ENCODE results near the gene RNF10. TPM values are rescaled to one million over a fixed set of nuclear protein-coding genes. Genes with fewer than 3 reads are reported as not detected.

Gene RNF10
- total and polyA plus RNA-seq, 9 of the 15 experiments (the other 6 are each of a cell fraction or from before 2014, with no cell fraction given): 43.0 to 139 (median 80.1) TPM

DNA sequence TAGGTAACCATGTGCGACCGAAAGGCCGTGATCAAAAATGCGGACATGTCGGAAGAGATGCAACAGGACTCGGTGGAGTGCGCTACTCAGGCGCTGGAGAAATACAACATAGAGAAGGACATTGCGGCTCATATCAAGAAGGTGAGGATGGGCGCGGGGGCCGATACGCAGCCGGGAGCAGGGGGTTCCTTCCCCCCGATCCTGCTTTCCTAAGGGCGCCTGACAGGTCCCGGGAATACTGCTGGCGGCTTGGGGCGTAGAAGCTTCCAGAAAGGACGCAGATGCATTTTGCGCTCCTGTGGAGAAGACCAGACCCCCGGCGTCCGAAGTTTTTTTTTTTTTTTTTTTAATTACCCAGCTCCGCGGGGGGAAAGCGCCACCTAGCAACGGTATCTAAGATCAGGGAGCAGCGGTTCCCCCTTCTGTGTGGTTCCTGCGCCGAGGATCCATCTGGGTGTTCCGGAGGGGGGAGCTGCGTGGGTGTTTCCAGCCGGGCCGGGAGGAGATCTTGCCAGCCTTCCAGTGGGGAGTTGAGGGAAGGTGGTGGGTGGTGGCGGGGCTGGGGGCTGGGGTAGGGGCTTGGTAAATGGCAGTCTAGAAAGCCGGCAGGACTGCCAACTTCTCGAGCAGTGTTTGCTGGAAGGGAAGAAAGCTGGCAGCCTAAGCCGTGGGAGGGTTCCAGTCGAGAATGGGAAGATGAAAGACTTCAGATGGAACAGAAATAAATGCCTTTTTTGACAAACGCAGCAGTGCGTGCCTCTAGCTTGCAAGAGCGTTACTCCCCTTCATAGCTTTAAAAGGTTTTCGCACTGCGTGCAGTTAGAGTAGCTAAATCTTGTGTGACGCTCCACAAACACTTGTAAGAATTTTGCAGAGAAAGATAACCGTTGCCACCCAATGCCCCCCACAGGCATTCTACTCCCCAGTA, 37.5 kb upstream of the RNF10 start (continued):
- 0 out of 4 replicates have a peak, but pooled peaks of 1 of the 2 experiments have one; percentile 61 for TF ChIP-seq UBTF (IDR thresholded peaks at IDR 0.05; ENCODE audit: borderline replicate concordance in 1 of 2, low read depth in 2 of 2, low read length in 2 of 2)
- TF ChIP-seq SP1 (CRISPR knock-in tag; IDR thresholded peaks at IDR 0.05): no peak
- peak; percentile 86 for TF ChIP-seq RFX1 (IDR thresholded peaks at IDR 0.05)
- TF ChIP-seq EP300 (IDR thresholded peaks at IDR 0.05; ENCODE audit: low read length): peak; percentile 21; the same call in 1 of the 2 replicates
- no peak for TF ChIP-seq ZNF311 (CRISPR knock-in tag; IDR thresholded peaks at IDR 0.05)
- TF ChIP-seq ZNF12 (CRISPR knock-in tag; IDR thresholded peaks at IDR 0.05): no peak
- no peak for TF ChIP-seq XRCC5 (IDR thresholded peaks at IDR 0.05; ENCODE audit: low read depth, low read length)
- TF ChIP-seq, protein P1, sequence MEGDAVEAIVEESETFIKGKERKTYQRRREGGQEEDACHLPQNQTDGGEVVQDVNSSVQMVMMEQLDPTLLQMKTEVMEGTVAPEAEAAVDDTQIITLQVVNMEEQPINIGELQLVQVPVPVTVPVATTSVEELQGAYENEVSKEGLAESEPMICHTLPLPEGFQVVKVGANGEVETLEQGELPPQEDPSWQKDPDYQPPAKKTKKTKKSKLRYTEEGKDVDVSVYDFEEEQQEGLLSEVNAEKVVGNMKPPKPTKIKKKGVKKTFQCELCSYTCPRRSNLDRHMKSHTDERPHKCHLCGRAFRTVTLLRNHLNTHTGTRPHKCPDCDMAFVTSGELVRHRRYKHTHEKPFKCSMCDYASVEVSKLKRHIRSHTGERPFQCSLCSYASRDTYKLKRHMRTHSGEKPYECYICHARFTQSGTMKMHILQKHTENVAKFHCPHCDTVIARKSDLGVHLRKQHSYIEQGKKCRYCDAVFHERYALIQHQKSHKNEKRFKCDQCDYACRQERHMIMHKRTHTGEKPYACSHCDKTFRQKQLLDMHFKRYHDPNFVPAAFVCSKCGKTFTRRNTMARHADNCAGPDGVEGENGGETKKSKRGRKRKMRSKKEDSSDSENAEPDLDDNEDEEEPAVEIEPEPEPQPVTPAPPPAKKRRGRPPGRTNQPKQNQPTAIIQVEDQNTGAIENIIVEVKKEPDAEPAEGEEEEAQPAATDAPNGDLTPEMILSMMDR (IDR thresholded peaks at IDR 0.05 in 2 of 3, conservative IDR thresholded peaks at IDR 0.05 in 1 of 3; ENCODE audit: insufficient read depth in 2 of 3, low read depth in 1 of 3, low read length in 3 of 3): peak in 1 of 3 experiments; percentile 48; a peak in 2 of 6 replicates
- TF ChIP-seq, protein P2, sequence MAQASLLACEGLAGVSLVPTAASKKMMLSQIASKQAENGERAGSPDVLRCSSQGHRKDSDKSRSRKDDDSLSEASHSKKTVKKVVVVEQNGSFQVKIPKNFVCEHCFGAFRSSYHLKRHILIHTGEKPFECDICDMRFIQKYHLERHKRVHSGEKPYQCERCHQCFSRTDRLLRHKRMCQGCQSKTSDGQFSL (CRISPR knock-in tag; IDR thresholded peaks at IDR 0.05): no peak
- TF ChIP-seq, protein P2 (tag; IDR thresholded peaks at IDR 0.05): peak in 1 of 2 experiments; percentile 43; a peak in 1 of 4 replicates
- TF ChIP-seq MYNN (IDR thresholded peaks at IDR 0.05): 0 out of 2 replicates have a peak, but pooled peaks have one; percentile 45
- no peak for TF ChIP-seq MYNN (CRISPR knock-in tag; IDR thresholded peaks at IDR 0.05)
- TF ChIP-seq SIN3A (IDR thresholded peaks at IDR 0.05; ENCODE audit: borderline replicate concordance in 2 of 2, control insufficient read depth in 1 of 2, low read depth in 2 of 2, low read length in 2 of 2): peak; percentile 25 to 54; a peak in 2 of 4 replicates
- peak in 1 of 2 experiments; percentile 24; a peak in 3 of 4 replicates for TF ChIP-seq RAD21 (CRISPR knock-in tag; conservative IDR thresholded peaks at IDR 0.05 in 1 of 2, IDR thresholded peaks at IDR 0.05 in 1 of 2)
- 0 out of 2 replicates have a peak, but pooled peaks have one; percentile 19 for TF ChIP-seq TARDBP (IDR thresholded peaks at IDR 0.05)
- TF ChIP-seq, protein P3, sequence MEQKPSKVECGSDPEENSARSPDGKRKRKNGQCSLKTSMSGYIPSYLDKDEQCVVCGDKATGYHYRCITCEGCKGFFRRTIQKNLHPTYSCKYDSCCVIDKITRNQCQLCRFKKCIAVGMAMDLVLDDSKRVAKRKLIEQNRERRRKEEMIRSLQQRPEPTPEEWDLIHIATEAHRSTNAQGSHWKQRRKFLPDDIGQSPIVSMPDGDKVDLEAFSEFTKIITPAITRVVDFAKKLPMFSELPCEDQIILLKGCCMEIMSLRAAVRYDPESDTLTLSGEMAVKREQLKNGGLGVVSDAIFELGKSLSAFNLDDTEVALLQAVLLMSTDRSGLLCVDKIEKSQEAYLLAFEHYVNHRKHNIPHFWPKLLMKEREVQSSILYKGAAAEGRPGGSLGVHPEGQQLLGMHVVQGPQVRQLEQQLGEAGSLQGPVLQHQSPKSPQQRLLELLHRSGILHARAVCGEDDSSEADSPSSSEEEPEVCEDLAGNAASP (IDR thresholded peaks at IDR 0.05): no peak
- TF ChIP-seq ZNF696 (CRISPR knock-in tag; conservative IDR thresholded peaks at IDR 0.05): no peak

Measured in K562 (cell line).